Skin of body (tissue), 3 donors: ENCODE data around the gene BHMT. TPM values are rescaled to one million over a fixed set of nuclear protein-coding genes. Genes with fewer than 3 reads are reported as not detected.
"Not testable (repeated sequence)": the region's sequence is repeated elsewhere in the genome, so short reads cannot be mapped to it uniquely, and the experiment has no call there.

Experiments used
- DNase-seq: peaks from one replicate; lab custom pipeline; 2025; lab: John Stamatoyannopoulos, UW
- small RNA-seq: library from RNA; depleted of rRNA; stranded (forward); fragments of <200 nt; gene quantifications from one replicate; pipeline ENCODE3, GENCODE V24; 2014; ENCODE audit warnings: low replicate concordance
- total RNA-seq: library from RNA; depleted of rRNA; stranded (reverse); fragments of >200 nt; gene quantifications from one replicate; pipeline ENCODE4 v1.2.3, GENCODE V29; 2014

BHMT gene
- total RNA-seq, 1 donor from 2014 or later: 0.39 TPM

DNA sequence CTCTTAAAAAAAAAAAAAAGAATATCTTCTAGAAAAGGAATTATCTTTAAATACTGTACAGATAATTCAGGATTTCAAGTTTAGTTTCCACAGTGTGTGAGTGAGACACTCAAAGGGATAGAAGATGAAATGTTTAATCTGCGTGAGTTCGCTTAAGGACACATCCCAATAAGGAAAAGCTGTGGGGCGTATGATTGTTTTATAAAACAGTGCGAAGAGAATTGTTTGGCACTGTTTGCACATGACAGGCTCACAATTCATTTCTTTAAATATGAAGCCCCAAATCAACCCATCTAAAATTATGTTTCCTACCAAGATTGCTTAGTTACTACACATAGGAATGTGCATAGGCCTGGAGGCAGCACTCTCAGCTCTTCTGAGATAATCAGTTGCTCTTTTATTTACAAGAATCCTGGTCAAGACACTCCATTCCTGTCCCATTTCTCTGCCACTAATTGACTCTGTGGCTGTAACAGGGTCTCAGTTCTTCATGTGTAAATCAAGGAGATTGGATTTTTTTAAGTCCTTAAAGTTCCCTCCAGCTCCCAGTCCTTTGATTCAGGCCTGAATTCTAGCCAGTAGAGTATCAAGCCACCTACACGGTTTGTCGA is 60.1 kb downstream of the BHMT start:
- no peak for DNase-seq

DNA sequence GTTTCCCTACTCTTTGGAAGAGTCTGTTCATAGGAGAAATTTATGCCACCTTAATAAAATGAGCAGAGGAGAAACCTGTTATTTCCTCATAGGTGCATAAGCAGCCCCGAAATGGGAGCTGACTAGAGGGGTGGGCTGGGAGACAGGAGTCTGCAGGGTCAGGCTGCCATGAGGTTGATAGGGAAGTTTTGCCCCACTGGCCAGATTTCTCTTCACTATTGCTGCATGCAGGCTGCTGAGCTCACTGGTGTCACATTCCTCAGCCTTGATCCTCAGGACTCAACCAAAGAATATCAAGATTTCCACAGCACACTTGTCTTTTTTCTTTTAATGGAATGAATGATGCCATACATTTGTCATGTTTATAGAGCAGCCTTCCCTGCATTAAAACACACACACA is 60.7 kb downstream of the BHMT start:
- no peak for DNase-seq

DNA sequence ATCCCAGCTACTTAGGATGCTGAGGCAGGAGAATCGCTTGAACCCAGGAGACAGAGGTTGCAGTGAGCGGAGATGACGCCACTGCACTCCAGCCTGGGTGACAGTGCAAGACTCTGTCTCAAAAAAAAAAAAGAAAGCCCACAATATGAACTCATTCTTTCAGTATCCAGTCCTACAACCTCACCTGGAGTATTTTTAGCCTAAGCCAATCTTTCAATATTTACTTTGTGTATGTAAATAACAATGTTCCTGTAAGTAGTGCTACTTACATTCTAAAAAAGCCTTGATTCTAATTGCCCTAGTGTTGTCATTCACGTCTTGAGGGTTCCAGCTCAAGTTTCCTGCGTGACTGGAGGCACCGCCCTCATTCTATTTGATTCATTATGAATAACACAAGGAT is 62.0 kb downstream of the BHMT start:
- no peak for DNase-seq

DNA sequence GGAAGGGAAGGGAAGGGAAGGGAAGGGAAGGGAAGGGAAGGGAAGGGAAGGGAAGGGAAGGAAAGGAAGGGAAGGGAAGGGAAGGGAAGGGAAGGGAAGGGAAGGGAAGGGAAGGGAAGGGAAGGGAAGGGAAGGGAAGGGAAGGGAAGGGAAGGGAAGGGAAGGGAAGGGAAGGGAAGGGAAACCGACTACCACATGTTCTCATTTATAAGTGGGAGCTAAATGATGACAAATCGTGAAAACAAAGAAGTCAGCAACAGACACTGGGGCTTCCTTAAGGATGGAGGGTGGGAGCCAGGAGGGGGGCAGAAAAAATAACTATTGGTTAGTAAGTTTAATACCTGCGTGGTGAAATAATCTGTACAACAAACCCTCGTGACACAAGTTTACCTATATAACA is 68.8 kb downstream of the BHMT start:
- DNase-seq: not testable (repeated sequence)

DNA sequence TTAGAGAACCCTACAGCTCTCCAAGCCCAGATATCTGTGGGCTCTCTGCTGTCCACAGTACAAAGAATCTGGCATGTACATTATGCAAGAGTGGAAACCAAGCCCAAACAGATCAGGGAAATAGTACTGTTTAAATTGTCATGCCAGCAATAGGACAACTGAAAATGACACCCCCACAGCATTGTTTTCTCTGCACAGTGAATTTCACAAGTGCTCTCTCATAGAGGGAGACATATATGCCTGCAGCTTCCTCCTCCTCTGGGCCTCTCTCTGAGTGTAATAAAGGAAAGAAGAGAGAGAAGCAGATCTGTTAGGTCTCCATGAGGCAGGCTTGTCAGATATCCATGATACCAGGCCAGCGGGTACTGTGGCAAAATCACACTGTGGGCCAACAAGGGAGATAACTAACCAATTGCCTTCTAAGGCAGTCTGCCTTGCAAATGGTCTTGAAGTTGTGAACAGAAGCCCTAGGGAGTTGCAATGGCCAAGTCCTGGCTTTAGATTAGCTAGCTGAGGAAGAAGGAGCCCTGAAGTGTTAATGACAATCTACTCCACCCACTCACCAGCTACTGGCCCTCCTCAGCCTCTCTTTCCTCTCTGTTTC is 69.9 kb downstream of the BHMT start:
- DNase-seq: no peak

Small RNAs within 50 kb of the gene (small RNA-seq; reads per million reads assigned to genes)
- 0.14 reads per million for gene RNY3P1

Other genes with a start within 250 kb of the BHMT start
- 10.9 TPM for gene ARSB, start 126.5 kb upstream of the BHMT start, total RNA-seq
- 3.3 TPM for gene DMGDH, start 42.1 kb upstream of the BHMT start, total RNA-seq
- 3.0 TPM for gene BHMT2, start 42.0 kb upstream of the BHMT start, total RNA-seq
- 25.7 TPM for gene JMY, start 124.3 kb downstream of the BHMT start, total RNA-seq